ENCODE results near the gene HSD17B14.

GRCh38 chr19:48768994-48769713, 67.1 kb downstream of the HSD17B14 start:
- no peak for TF ChIP-seq CTCF (IDR thresholded peaks at IDR 0.05; ENCODE audit: low read depth, low read length)
- TF ChIP-seq EZH2phosphoT487 (IDR thresholded peaks at IDR 0.05; ENCODE audit: low read depth), result no peak

All from OCI-LY3 (cell line).